ENCODE results near the gene LOXHD1.

Gene LOXHD1

DNA sequence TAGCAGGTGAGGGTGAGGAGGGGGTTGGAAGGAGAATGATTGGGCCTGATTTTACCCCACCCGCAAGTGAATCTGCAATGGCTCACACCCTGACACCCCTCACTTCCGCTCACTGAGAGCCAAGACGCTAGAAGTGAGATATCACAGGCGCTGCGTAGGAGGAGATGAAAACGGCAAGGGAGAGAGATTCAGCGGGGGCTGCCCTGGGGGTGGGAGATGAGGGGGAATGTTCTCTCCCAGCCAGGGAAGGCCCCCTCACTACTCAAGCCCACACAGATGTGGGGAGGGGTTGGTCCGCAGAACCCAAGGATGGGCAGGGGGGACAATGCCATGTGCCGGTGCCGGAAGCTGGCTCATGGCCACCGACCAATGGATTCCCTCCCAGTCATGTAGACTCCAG is 32.9 kb downstream of the LOXHD1 start:
- POLR2A ChIA-PET, result no interaction called here
- no peak for DNase-seq (ENCODE audit: extremely low spot score)
- CTCF ChIA-PET, result interaction anchor here (0.6 to 1.6 kb wide), 3 partner anchors 34 to 347 kb away, joined by 3 to 7 read pairs (median 3); no protein-coding TSS in a partner anchor
- TF ChIP-seq ZNF384 (IDR thresholded peaks at IDR 0.05) (no peak), SUZ12 (IDR thresholded peaks at IDR 0.05) (no peak), FOXK2 (IDR thresholded peaks at IDR 0.05) (no peak), LEF1 (IDR thresholded peaks at IDR 0.05; ENCODE audit: borderline replicate concordance) (no peak), FOXM1 (IDR thresholded peaks at IDR 0.05; ENCODE audit: borderline replicate concordance) (no peak), SP1 (IDR thresholded peaks at IDR 0.05) (no peak), BHLHE40 (IDR thresholded peaks at IDR 0.05; ENCODE audit: borderline replicate concordance) (no peak), NFRKB (IDR thresholded peaks at IDR 0.05) (no peak), PKNOX1 (IDR thresholded peaks at IDR 0.05) (no peak), TARDBP (IDR thresholded peaks at IDR 0.05) (no peak)

- CTCF ChIA-PET, result interaction anchor here (0.6 to 1.6 kb wide), 4 partner anchors 34 to 450 kb away, joined by 3 to 7 read pairs (median 4); a partner anchor contains a TSS
- DNase-seq (ENCODE audit: extremely low spot score), result no peak
- TF ChIP-seq FOXK2 (IDR thresholded peaks at IDR 0.05) (no peak), FOXA1 (IDR thresholded peaks at IDR 0.05) (no peak), PKNOX1 (IDR thresholded peaks at IDR 0.05) (no peak), ELF4 (IDR thresholded peaks at IDR 0.05) (no peak), CTBP1 (IDR thresholded peaks at IDR 0.05; ENCODE audit: borderline replicate concordance) (no peak), FOXM1 (IDR thresholded peaks at IDR 0.05; ENCODE audit: borderline replicate concordance) (no peak), ZNF384 (IDR thresholded peaks at IDR 0.05) (no peak), LEF1 (IDR thresholded peaks at IDR 0.05; ENCODE audit: borderline replicate concordance) (no peak), L3MBTL2 (conservative IDR thresholded peaks at IDR 0.05) (no peak), SP1 (IDR thresholded peaks at IDR 0.05) (no peak), SUZ12 (IDR thresholded peaks at IDR 0.05) (no peak), NFRKB (IDR thresholded peaks at IDR 0.05) (no peak), TARDBP (IDR thresholded peaks at IDR 0.05) (no peak), ARNT (IDR thresholded peaks at IDR 0.05) (no peak)
- POLR2A ChIA-PET, result no interaction called here
These were observed 33.5 kb downstream of the LOXHD1 start for GRCh38 chr18:46623541-46623940.

DNA sequence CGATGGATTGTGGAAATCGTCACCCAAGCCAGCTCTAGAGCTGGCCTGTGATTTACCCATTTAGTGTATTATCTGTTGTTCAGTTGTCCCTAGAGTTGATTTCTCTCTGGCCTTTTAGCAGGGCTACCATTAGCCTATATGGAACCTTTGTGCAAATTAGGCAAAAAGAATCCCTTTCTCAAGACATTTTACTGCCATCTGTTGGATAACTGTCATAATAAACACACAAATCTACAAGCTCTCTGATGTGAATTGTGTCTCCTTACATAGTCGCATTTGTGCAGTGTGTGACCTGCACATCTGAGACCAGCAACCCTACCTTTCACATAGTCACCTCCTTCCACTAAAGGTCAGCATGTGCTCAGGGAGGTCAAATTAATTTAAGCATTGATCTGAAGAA is 34.0 kb downstream of the LOXHD1 start:
- ChIA-PET POLR2A (no interaction called here), CTCF (interaction anchor here (0.6 to 1.6 kb wide), 3 partner anchors 35 to 450 kb away, joined by 3 to 7 read pairs (median 4); a partner anchor contains a TSS)
- DNase-seq (ENCODE audit: extremely low spot score), result no peak

DNA sequence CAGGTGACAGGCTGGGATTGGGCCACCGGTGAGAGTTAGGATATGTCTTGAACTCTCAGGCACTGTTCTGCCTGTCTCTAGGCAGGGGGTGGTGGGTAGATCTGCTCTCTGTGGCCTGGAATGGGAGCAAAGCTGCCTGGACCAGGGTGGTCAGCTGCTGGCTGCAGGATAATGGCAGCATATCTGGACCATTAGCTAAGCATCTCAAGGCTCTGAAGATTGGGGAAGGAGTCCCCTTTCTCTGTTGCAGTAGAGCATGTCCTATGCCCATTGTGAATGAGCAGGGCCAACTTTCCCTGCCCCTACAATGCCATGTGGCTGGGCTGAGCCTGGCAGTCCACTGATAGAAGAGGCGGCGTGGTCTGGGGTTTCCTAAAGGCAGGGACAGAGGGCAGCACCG is 34.6 kb downstream of the LOXHD1 start:
- POLR2A ChIA-PET, result no interaction called here
- CTCF ChIA-PET, result interaction anchor here (0.6 kb wide), 1 partner anchor 118 kb away, joined by 3 read pairs; no protein-coding TSS in a partner anchor
- TF ChIP-seq SUZ12 (IDR thresholded peaks at IDR 0.05) (no peak), ARNT (IDR thresholded peaks at IDR 0.05) (no peak), SP1 (IDR thresholded peaks at IDR 0.05) (no peak), FOXK2 (IDR thresholded peaks at IDR 0.05) (no peak), TARDBP (IDR thresholded peaks at IDR 0.05) (no peak), ZNF384 (IDR thresholded peaks at IDR 0.05) (no peak), BHLHE40 (IDR thresholded peaks at IDR 0.05; ENCODE audit: borderline replicate concordance) (no peak)
- no peak for DNase-seq (ENCODE audit: extremely low spot score)

More for the DNA sequence above, 34.0 kb downstream of the LOXHD1 start:
- no peak for TF ChIP-seq ELF4 (IDR thresholded peaks at IDR 0.05)
- TF ChIP-seq LEF1 (IDR thresholded peaks at IDR 0.05; ENCODE audit: borderline replicate concordance), result no peak
- TF ChIP-seq TARDBP (IDR thresholded peaks at IDR 0.05), result no peak
- no peak for TF ChIP-seq FOXA1 (IDR thresholded peaks at IDR 0.05)
- no peak for TF ChIP-seq SP1 (IDR thresholded peaks at IDR 0.05)
- TF ChIP-seq NFRKB (IDR thresholded peaks at IDR 0.05), result no peak
- no peak for TF ChIP-seq FOXK2 (IDR thresholded peaks at IDR 0.05)
- no peak for TF ChIP-seq L3MBTL2 (conservative IDR thresholded peaks at IDR 0.05)
- TF ChIP-seq PKNOX1 (IDR thresholded peaks at IDR 0.05), result no peak

DNA sequence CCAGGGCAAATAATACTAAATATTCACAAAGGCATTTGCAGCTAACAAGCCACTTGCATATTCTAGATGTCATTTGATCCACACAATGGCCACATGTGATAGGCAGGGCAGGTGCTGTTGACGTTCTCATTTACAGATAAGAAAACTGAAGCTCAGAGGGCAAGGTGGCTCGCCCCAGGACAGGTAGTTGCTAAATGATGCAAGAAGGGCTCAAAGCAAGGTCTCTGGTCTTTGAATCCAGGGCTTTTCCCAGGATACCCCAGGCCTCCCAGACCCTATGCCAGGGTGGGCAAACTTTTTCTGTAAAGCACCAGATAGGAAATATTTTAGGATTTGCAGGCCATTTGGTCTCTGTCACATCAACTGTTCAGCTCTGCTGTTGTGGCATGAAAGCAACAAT is 35.1 kb downstream of the LOXHD1 start:
- ChIA-PET POLR2A (no interaction called here), CTCF (no interaction called here)
- TF ChIP-seq ZNF384 (IDR thresholded peaks at IDR 0.05) (no peak), NFRKB (IDR thresholded peaks at IDR 0.05) (no peak), HDGF (IDR thresholded peaks at IDR 0.05; ENCODE audit: borderline replicate concordance) (no peak), ARNT (IDR thresholded peaks at IDR 0.05) (no peak), SUZ12 (IDR thresholded peaks at IDR 0.05) (no peak), CTBP1 (IDR thresholded peaks at IDR 0.05; ENCODE audit: borderline replicate concordance) (no peak), PKNOX1 (IDR thresholded peaks at IDR 0.05) (no peak), FOXM1 (IDR thresholded peaks at IDR 0.05; ENCODE audit: borderline replicate concordance) (no peak), LEF1 (IDR thresholded peaks at IDR 0.05; ENCODE audit: borderline replicate concordance) (no peak), SP1 (IDR thresholded peaks at IDR 0.05) (no peak), TARDBP (IDR thresholded peaks at IDR 0.05) (no peak), ELF4 (IDR thresholded peaks at IDR 0.05) (no peak), L3MBTL2 (conservative IDR thresholded peaks at IDR 0.05) (no peak), BHLHE40 (IDR thresholded peaks at IDR 0.05; ENCODE audit: borderline replicate concordance) (no peak), FOXK2 (IDR thresholded peaks at IDR 0.05) (no peak), FOXA1 (IDR thresholded peaks at IDR 0.05) (no peak)
- no peak for DNase-seq (ENCODE audit: extremely low spot score)

All from HEK293T (cell line).